Stimulated activated CD8-positive, alpha-beta memory T cell treated with anti-CD3 and anti-CD28 coated beads, Interleukin-15, amount 100 ng/mL, for 4 hours (primary cell): ENCODE data around the gene TRIM66.
A peak's percentile ranks its signal among the peaks of the same experiment; 100 is the strongest.
"Not testable (repeated sequence)": the region's sequence is repeated elsewhere in the genome, so short reads cannot be mapped to it uniquely, and the experiment has no call there.

Experiments used
- DNase-seq, 2 donors: peaks; one replicate each; pipeline ENCODE4 v3.0.0-alpha.2; 2020; ENCODE audit warnings: low read depth in 2 of 2

TRIM66 gene

GRCh38 chr11:8691601-8692000 is 9.1 kb upstream of the TRIM66 start:
- no peak for DNase-seq

GRCh38 chr11:8690374-8691342 is 8.2 kb upstream of the TRIM66 start:
- DNase-seq = no peak

- no peak for DNase-seq
These were observed 7.3 kb upstream of the TRIM66 start for GRCh38 chr11:8689726-8690255.

- DNase-seq = peak; percentile 65 to 76
These were observed 6.2 kb upstream of the TRIM66 start for GRCh38 chr11:8688414-8689362.

GRCh38 chr11:8686325-8686724 is 3.9 kb upstream of the TRIM66 start:
- no peak for DNase-seq

- no peak for DNase-seq
These were observed 3.4 kb upstream of the TRIM66 start for GRCh38 chr11:8685820-8686219.

- DNase-seq = no peak
These were observed 2.8 kb upstream of the TRIM66 start for GRCh38 chr11:8685306-8685705.

GRCh38 chr11:8684600-8685290 is 2.3 kb upstream of the TRIM66 start:
- DNase-seq = no peak

GRCh38 chr11:8683115-8683807 is 796 bp upstream of the TRIM66 start:
- no peak for DNase-seq

- no peak for DNase-seq
These were observed 595 bp downstream of the TRIM66 start for GRCh38 chr11:8681837-8682302.

- no peak for DNase-seq
These were observed 3.5 kb downstream of the TRIM66 start for GRCh38 chr11:8679006-8679405.

GRCh38 chr11:8676458-8676857 is 6.0 kb downstream of the TRIM66 start:
- no peak for DNase-seq

- DNase-seq = no peak
These were observed 7.6 kb downstream of the TRIM66 start for GRCh38 chr11:8674859-8675258.

- no peak for DNase-seq
These were observed 10.1 kb downstream of the TRIM66 start for GRCh38 chr11:8672346-8672745.

GRCh38 chr11:8671651-8672062 is 10.8 kb downstream of the TRIM66 start:
- no peak for DNase-seq

- DNase-seq = no peak
These were observed 11.3 kb downstream of the TRIM66 start for GRCh38 chr11:8671193-8671612.

- DNase-seq = not testable (repeated sequence)
These were observed 12.4 kb downstream of the TRIM66 start for GRCh38 chr11:8670081-8670480.

- DNase-seq = no peak
These were observed 17.2 kb downstream of the TRIM66 start for GRCh38 chr11:8665222-8665621.

GRCh38 chr11:8661001-8661795 is 21.3 kb downstream of the TRIM66 start:
- DNase-seq = no peak
